Central memory CD8-positive, alpha-beta T cell (primary cell): ENCODE data around the gene SRF.
"Not testable (repeated sequence)": the region's sequence is repeated elsewhere in the genome, so short reads cannot be mapped to it uniquely, and the experiment has no call there.

Source experiments
- ATAC-seq: fragments of 150-1000 bp; cut with Tn5 transposase; replicated peaks from 2 replicates; pipeline ENCODE4 v1.10.0; 2022; ENCODE audit warnings: mild to moderate bottlenecking, moderate FRiP score, moderate number of reproducible peaks; ENCODE audit not compliant: poor library complexity, severe bottlenecking; ENCODE audit errors: extremely low read depth
- DNase-seq, 2 donors: peaks; one replicate each; pipeline ENCODE4 v3.0.0; 2021; ENCODE audit warnings: low spot score in 2 of 2
- H3K27ac Mint-ChIP-seq: one replicate; pipeline ENCODE4 v1.8.0; 2022; ENCODE audit warnings: low read depth, mild to moderate bottlenecking, moderate library complexity, mixed read lengths
- H3K27me3 Mint-ChIP-seq: one replicate; pipeline ENCODE4 v1.8.0; 2022; ENCODE audit warnings: mixed read lengths
- H3K36me3 Mint-ChIP-seq: one replicate; pipeline ENCODE4 v1.8.0; 2022; ENCODE audit warnings: mild to moderate bottlenecking, moderate library complexity, mixed read lengths; ENCODE audit not compliant: insufficient read depth
- H3K4me1 Mint-ChIP-seq: one replicate; pipeline ENCODE4 v1.8.0; 2022; ENCODE audit warnings: mixed read lengths
- H3K4me3 Mint-ChIP-seq: one replicate; pipeline ENCODE4 v1.8.0; 2022; ENCODE audit warnings: mild to moderate bottlenecking, moderate library complexity, mixed read lengths
- H3K9me3 Mint-ChIP-seq: one replicate; pipeline ENCODE4 v1.8.0; 2022; ENCODE audit warnings: mixed read lengths

SRF gene

DNA sequence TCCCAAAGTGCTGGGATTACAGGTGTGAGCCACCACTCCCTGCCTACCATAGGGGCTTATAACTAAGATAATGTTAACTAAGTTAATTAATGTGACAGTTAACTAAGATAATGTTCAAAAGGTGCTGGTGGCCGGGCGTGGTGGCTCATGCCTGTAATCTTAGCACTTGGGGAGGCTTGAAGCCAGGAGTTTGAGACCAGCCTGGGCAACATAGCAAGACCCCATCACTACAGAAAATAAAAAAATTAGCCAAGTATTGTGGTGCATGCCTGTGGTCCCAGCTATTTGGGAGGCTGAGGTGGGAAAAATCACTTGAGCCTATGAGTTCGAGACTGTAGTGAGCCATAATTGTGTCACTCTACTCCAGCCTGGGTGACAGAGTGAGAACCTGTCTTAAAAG, 32.8 kb upstream of the SRF start:
- Mint-ChIP-seq H3K9me3 (no peaks in the 10 kb centered on the region), H3K27ac (no peak overlapping the region), H3K36me3 (no peaks in the 10 kb centered on the region), H3K4me3 (no peak overlapping the region), H3K27me3 (no peaks in the 10 kb centered on the region), H3K4me1 (peaks cover 14% of the 10 kb centered on the region)
- ATAC-seq = no peak
- DNase-seq = no peak

DNA sequence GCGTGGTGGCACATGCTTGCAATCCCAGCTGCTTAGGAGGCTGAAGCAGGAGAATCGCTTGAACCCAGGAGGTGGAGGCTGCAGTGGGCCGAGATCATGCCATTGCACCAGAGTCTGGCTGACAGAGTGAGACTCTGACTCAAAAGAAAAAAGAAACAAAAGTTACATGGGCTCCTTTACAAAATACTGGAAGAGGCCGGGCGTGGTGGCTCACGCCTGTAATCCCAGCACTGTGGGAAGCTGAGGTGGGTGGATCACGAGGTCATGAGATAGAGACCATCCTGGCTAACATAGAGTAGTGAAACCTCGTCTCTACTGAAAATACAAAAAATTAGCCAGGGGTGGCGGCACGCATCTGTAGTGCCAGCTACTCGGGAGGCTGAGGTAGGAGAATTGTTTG, 31.1 kb upstream of the SRF start:
- H3K36me3 Mint-ChIP-seq, H3K4me3 Mint-ChIP-seq, H3K9me3 Mint-ChIP-seq, DNase-seq, H3K27me3 Mint-ChIP-seq, H3K27ac Mint-ChIP-seq, ATAC-seq: not testable (repeated sequence)
- peaks cover 23% of the 10 kb centered on the region for H3K4me1 Mint-ChIP-seq

DNA sequence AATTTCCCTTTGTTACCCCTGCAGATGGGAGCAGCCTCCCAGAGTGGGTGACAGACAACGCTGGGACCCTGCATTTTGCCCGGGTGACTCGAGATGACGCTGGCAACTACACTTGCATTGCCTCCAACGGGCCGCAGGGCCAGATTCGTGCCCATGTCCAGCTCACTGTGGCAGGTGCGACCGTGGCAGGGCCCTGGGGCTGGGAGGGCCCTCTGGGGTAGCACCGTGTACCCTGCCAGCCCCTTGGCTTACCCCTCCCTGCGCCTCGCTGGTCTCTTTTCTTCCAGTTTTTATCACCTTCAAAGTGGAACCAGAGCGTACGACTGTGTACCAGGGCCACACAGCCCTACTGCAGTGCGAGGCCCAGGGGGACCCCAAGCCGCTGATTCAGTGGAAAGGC, 29.4 kb upstream of the SRF start:
- peak overlapping the region; percentile 93 for H3K27ac Mint-ChIP-seq
- no peaks in the 10 kb centered on the region for H3K9me3 Mint-ChIP-seq
- peaks cover 23% of the 10 kb centered on the region for H3K4me1 Mint-ChIP-seq
- peak overlapping the region; percentile 82 for H3K4me3 Mint-ChIP-seq
- no peaks in the 10 kb centered on the region for H3K27me3 Mint-ChIP-seq
- ATAC-seq (no peak), DNase-seq (no peak)
- no peaks in the 10 kb centered on the region for H3K36me3 Mint-ChIP-seq

DNA sequence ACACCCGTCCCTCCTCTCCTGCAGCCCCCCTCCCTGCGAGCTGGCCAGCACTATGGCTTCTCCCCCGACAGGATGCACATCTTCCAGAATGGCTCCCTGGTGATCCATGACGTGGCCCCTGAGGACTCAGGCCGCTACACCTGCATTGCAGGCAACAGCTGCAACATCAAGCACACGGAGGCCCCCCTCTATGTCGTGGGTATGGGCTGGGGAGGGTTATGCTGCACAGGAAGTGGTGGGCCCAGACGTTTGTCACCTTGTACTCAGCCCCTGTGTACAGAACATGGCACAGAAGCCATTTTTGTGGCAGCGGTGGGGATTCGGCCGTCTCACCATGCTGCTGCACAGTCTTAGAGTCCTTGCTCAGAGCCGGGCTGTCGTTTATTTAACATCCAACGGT, 29.0 kb upstream of the SRF start:
- Mint-ChIP-seq H3K36me3 (no peaks in the 10 kb centered on the region), H3K4me3 (peak overlapping the region; percentile 82), H3K9me3 (no peaks in the 10 kb centered on the region), H3K27ac (peak overlapping the region; percentile 93), H3K27me3 (no peaks in the 10 kb centered on the region), H3K4me1 (peaks cover 23% of the 10 kb centered on the region)
- DNase-seq (peak; percentile 24 to 57), ATAC-seq (peak; percentile 96)

DNA sequence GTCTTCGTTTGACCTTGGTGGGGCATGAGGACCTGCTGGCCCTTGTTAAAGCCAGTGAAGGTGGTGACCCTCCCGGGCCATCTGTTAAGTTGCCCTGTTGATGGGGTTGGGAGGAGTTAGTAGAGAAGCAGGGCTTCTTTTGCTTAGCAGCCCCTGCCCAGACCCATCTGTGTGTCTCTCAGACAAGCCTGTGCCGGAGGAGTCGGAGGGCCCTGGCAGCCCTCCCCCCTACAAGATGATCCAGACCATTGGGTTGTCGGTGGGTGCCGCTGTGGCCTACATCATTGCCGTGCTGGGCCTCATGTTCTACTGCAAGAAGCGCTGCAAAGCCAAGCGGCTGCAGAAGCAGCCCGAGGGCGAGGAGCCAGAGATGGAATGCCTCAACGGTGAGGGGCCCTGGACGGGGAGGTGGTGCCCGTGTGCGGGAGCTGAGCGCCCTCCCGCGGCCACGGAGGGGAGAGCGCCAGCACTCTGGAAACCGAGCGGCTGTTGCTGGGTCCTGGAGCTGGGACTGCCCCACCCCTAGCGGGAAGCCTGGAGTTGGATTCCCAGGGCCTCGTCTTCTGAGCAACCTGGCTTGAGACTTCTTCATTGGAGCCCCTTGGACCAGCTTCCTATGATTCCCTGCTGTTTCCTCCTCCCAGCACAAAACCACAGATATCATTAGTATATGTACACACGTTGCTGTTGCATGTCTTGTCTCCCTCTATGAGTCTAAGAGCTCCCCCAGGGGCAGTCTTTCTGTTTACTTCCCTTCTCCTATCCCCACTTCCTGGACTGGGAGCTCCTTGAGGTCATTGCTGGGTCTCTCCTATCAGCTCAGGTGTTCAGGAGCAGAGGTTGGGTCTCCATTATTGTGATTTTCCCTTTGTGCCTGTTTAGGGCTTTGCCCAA, 27.6 kb upstream of the SRF start:
- peak overlapping the region; percentile 82 for H3K4me3 Mint-ChIP-seq

DNA sequence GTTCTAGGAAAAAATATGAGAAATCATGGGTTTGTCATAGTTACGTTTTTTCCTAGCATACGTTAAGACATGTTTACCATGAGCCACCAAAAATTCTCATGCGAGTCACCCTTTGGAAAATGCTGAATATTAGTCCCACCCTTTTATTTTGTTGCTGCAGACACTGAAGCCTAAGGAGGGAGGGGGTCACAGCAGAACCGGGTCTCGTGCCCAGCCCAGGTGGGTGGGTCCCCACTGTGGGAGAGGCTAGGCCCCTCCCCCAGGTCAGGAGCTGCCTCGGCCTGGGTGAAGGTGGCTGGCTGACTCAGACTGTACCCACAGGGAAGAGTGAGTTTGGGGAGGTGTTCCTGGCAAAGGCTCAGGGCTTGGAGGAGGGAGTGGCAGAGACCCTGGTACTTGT, 26.2 kb upstream of the SRF start:
- Mint-ChIP-seq H3K27ac (no peak overlapping the region), H3K36me3 (no peaks in the 10 kb centered on the region), H3K4me1 (peaks cover 23% of the 10 kb centered on the region), H3K4me3 (no peak overlapping the region), H3K27me3 (no peaks in the 10 kb centered on the region), H3K9me3 (no peaks in the 10 kb centered on the region)
- no peak for ATAC-seq
- no peak for DNase-seq

More for the DNA sequence above, 27.6 kb upstream of the SRF start:
- peak; percentile 64 to 71 for DNase-seq
- no peaks in the 10 kb centered on the region for H3K27me3 Mint-ChIP-seq
- no peaks in the 10 kb centered on the region for H3K9me3 Mint-ChIP-seq
- peak overlapping the region; percentile 93 for H3K27ac Mint-ChIP-seq
- peaks cover 23% of the 10 kb centered on the region for H3K4me1 Mint-ChIP-seq
- peak; percentile 72 for ATAC-seq
- no peaks in the 10 kb centered on the region for H3K36me3 Mint-ChIP-seq

DNA sequence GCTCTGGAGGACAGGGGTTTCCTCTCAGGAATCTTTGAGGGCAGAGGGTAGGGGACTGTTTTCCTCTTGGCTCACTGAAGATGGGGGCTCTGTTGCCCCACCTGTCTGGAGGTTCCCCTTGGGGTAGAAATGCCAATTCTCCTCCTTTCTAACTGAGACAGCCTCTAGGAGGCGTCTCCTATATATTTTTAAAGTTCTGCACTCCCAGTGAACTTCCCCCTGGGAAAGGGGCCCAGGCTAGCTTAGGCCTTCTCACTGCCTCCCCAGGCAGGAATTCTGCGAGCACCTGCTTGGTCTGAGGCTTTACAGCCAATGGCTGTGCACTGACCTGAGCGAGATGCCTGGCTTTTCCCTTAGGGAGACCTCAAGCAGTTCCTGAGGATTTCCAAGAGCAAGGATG, 24.8 kb upstream of the SRF start:
- ATAC-seq (no peak), DNase-seq (no peak)
- Mint-ChIP-seq H3K9me3 (no peaks in the 10 kb centered on the region), H3K4me1 (peaks cover 23% of the 10 kb centered on the region), H3K27ac (no peak overlapping the region), H3K36me3 (no peaks in the 10 kb centered on the region), H3K4me3 (no peak overlapping the region), H3K27me3 (no peaks in the 10 kb centered on the region)

DNA sequence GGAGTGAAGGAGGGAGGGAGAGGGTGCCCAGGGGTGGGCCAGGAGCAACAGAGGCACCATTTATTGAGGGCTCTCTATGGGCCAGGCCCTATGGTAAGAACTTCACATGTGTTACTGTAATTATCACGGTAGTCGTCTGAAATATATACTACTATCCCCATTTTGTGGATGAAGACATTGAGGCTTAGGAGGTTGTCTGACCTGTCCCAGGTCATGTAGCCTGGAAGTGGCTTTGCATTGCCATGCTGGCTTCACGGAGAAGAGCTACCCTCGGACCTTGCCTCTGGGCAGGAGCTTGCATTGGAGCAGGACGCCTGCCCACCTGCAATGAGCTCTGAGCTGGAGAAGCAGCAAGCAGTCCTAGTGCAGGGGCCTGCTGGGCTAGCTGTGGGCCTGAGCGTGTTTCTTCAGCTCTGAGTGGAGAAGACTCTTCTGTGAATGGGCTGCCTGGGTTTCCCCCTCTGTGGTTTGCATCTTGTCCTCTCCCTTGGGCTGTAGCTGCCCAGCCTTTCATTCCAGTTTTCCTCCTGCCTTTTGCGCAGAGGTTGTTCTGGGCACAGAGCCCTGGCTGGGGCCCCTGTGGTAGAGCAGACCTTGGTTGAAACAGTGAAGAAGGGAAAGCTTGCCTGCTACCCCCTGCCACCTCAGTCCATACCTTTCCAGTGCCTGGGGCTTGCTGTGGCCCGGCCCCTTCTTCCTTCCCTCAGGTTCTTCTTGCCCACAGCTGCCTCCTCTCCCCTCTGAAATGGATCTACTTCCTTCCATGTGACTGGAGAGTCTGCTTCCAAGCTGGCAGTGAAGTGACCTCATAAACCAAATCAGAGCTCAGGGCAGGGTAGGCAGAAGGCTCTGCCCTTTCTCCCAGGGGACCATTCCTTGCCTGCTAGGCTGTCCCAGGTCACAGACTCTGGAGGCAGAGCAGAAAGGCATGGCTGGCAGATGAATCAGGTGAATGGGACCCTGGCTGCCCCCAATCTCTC, 24.1 kb upstream of the SRF start:
- H3K4me3 Mint-ChIP-seq = no peak overlapping the region
- H3K9me3 Mint-ChIP-seq = no peaks in the 10 kb centered on the region
- no peaks in the 10 kb centered on the region for H3K36me3 Mint-ChIP-seq
- H3K27me3 Mint-ChIP-seq = no peaks in the 10 kb centered on the region
- ATAC-seq (no peak), DNase-seq (no peak)
- H3K27ac Mint-ChIP-seq = no peak overlapping the region
- H3K4me1 Mint-ChIP-seq = peaks cover 20% of the 10 kb centered on the region

DNA sequence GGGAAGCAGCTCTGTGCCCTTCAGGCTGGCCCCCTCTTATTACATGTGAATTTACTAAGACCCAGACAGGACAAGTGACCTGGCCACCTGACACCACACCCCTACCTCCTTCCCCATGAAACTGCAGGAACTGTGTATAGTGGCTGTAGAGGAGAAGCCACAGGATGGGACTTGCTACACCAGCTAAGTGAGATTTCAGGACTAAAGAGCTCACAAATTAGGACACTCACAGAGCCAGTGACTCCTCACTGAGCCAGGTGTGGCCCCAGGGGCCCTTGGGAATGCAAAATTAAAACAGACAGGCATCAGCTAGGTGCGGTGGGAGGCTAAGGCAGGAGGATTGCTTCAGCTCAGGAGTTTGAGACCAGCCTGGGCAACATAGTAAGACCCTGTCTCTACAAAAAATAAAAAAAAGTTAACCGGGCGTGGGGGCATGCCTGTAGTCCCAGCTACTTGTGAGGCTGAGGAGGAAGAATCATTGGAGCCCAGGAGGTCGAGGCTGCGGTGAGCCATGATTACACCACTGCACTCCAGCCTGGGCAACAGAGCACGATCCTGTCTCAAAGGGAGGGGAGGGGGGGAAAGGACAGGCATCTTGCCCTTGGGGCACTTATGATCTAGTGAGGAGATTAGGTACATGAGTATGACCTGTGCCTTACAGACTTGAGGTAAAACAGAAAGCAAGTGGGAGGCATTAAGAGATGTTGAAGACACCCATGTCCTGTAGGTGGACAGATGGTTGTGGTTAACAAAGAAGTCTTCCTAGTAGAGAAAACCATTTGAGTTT, 23.2 kb upstream of the SRF start:
- Mint-ChIP-seq H3K36me3 (no peaks in the 10 kb centered on the region), H3K27ac (peak overlapping the region; percentile 29), H3K4me3 (no peak overlapping the region), H3K4me1 (peaks cover 12% of the 10 kb centered on the region), H3K27me3 (no peaks in the 10 kb centered on the region), H3K9me3 (no peaks in the 10 kb centered on the region)
- DNase-seq (no peak), ATAC-seq (no peak)

DNA sequence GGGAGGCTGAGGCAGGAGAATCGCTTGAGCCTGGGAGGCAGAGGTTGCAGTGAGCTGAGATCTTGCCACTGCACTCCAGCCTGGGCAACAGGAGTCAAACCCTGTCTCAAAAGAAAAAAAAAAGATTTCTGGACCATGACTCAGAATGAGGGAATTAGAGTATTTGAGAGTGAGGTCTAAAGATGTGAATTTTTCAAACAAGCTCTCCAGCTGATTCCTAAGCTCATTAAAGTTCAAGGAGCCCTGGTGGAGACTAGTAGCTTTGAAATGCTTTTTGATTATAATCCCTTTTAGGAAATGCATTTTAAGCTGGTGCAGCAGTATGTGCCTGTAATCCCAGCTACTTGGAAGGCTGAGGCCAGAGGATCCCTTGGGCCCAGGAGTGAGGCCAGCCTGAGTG, 21.8 kb upstream of the SRF start:
- ATAC-seq (no peak), DNase-seq (no peak)
- H3K4me1 Mint-ChIP-seq = no peaks in the 10 kb centered on the region
- no peaks in the 10 kb centered on the region for H3K27me3 Mint-ChIP-seq
- H3K27ac Mint-ChIP-seq = no peak overlapping the region
- no peaks in the 10 kb centered on the region for H3K9me3 Mint-ChIP-seq
- H3K36me3 Mint-ChIP-seq = no peaks in the 10 kb centered on the region
- H3K4me3 Mint-ChIP-seq = no peak overlapping the region

DNA sequence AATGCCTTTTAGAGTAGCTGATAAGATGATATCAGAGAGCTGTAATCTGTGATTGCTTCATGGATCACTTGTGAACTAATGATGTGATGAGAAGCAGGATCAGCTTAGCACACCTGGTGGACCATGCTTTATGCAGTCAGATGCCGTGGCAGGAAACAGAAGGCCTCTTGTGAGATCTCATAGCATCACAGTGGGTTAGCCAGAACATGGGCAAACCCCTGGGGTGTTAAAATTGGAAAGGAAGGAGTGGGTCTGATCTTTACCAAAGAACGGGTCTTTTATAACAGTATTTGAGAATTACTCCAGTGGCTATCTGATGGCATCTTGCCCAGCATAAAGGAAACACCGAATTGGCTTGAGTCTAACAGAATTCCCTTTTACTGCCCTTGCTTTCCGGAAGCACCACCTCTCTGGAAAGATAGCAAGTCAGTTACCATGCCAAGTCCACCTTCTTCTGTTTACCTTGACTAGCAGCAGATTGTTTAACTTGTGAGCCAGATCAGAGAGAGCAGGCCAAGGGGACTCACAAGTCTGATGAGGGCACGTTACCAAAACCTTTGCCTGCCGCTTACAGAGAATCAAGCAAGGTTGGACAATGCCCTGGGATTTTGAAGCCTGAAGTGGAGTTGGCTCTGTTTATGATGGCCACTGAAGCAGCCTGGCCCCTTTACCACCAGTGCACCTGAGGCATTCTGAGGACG, 20.9 kb upstream of the SRF start:
- no peak for ATAC-seq
- Mint-ChIP-seq H3K4me3 (no peak overlapping the region), H3K9me3 (no peaks in the 10 kb centered on the region), H3K36me3 (no peaks in the 10 kb centered on the region), H3K27ac (no peak overlapping the region), H3K27me3 (no peaks in the 10 kb centered on the region), H3K4me1 (no peaks in the 10 kb centered on the region)
- DNase-seq = no peak

DNA sequence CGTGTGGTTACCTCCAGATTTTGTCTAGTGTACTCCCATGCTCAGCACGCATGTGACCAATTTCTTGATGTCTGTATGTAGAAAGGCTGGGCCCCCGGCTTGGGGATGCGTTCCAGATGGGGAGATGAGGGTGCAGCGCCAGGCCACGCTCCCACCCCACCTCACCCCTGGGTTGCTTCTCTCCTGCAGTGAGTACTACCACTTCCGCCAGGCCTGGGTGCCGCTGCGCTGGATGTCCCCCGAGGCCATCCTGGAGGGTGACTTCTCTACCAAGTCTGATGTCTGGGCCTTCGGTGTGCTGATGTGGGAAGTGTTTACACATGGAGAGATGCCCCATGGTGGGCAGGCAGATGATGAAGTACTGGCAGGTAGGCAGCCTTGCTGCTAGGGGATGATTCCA, 11.5 kb upstream of the SRF start:
- Mint-ChIP-seq H3K4me1 (no peaks in the 10 kb centered on the region), H3K36me3 (no peaks in the 10 kb centered on the region), H3K27ac (no peak overlapping the region), H3K27me3 (no peaks in the 10 kb centered on the region), H3K9me3 (no peaks in the 10 kb centered on the region), H3K4me3 (no peak overlapping the region)
- DNase-seq (no peak), ATAC-seq (no peak)
